ENCODE measurements around the gene QSOX1.

- no peak for TF ChIP-seq EZH2 (IDR thresholded peaks at IDR 0.05; ENCODE audit: insufficient read depth, low read length)
- TF ChIP-seq CTCF (IDR thresholded peaks at IDR 0.05; ENCODE audit: insufficient read depth, low read depth, low read length): no peak
Measured at GRCh38 chr1:180155182-180155682, 563 bp downstream of the QSOX1 start.

All from astrocyte (in vitro differentiated cells and primary cell).